HepG2 (cell line): ENCODE data around the gene DNAJC7. TPM values are rescaled to one million over a fixed set of nuclear protein-coding genes. Genes with fewer than 3 reads are reported as not detected.
A peak's percentile ranks its signal among the peaks of the same experiment; 100 is the strongest.

Experiments used
- CCDC6 ChIP-seq: sonication (generic); formaldehyde crosslinking; IDR thresholded peaks from 2 replicates; pipeline ENCODE4 v1.8.1; 2022; ENCODE audit warnings: mild to moderate bottlenecking, missing genetic modification reagents, moderate library complexity
- KDM3A ChIP-seq: IDR thresholded peaks from 2 replicates; pipeline ENCODE4 v1.6.1; 2018; ENCODE audit warnings: low read depth, missing compliant biosample characterization
- PHB2 ChIP-seq: fragments of 450-650 bp; IDR thresholded peaks from 2 replicates; pipeline ENCODE4 v1.6.1; 2018; ENCODE audit not compliant: partially characterized antibody
- POLR2G ChIP-seq: fragments of 200-400 bp; formaldehyde crosslinking; IDR thresholded peaks from 2 replicates; pipeline ENCODE4 v1.6.1; 2018; ENCODE audit warnings: mild to moderate bottlenecking, low read depth, low read length, moderate library complexity
- RFXAP ChIP-seq: sonication (generic); formaldehyde crosslinking; IDR thresholded peaks from 2 replicates; pipeline ENCODE4 v1.4.0; 2020; ENCODE audit warnings: missing genetic modification reagents, borderline replicate concordance
- SNRNP70 ChIP-seq: fragments of 200-400 bp; formaldehyde crosslinking; IDR thresholded peaks from 2 replicates; pipeline ENCODE4 v1.6.1; 2017; ENCODE audit warnings: mild to moderate bottlenecking, low read depth, low read length, moderate library complexity
- SUZ12 ChIP-seq: fragments of 150-350 bp; IDR thresholded peaks from 2 replicates; pipeline ENCODE4 v1.6.1; 2014; ENCODE audit warnings: low read depth, low read length
- TBX3 ChIP-seq: fragments of 450-650 bp; IDR thresholded peaks from 2 replicates; pipeline ENCODE4 v1.6.1; 2017; ENCODE audit warnings: antibody characterized with exemption, mild to moderate bottlenecking, inconsistent platforms, borderline replicate concordance
- WIZ ChIP-seq: sonication (generic); formaldehyde crosslinking; IDR thresholded peaks from 2 replicates; pipeline ENCODE4 v1.5.1; 2020; ENCODE audit warnings: mild to moderate bottlenecking, missing genetic modification reagents
- ZBTB7B ChIP-seq: sonication (generic); formaldehyde crosslinking; IDR thresholded peaks from 2 replicates; pipeline ENCODE4 v1.4.0; 2020; ENCODE audit warnings: missing genetic modification reagents
- ZNF234 ChIP-seq: sonication (generic); formaldehyde crosslinking; conservative IDR thresholded peaks from 2 replicates; pipeline ENCODE4 v1.5.1; 2020; ENCODE audit warnings: mild to moderate bottlenecking, missing genetic modification reagents
- ZNF652 ChIP-seq: IDR thresholded peaks from 2 replicates; pipeline ENCODE4 v1.6.1; 2016; ENCODE audit warnings: low read depth, borderline replicate concordance
- ZNF710 ChIP-seq: sonication (generic); formaldehyde crosslinking; IDR thresholded peaks from 2 replicates; pipeline ENCODE4 v1.5.0; 2020; ENCODE audit warnings: mild to moderate bottlenecking, missing genetic modification reagents, borderline replicate concordance
- ZNF746 ChIP-seq: sonication (generic); formaldehyde crosslinking; IDR thresholded peaks from 2 replicates; pipeline ENCODE4 v1.8.0; 2022; ENCODE audit warnings: mild to moderate bottlenecking, missing genetic modification reagents
- ZNF788 ChIP-seq: sonication (generic); formaldehyde crosslinking; IDR thresholded peaks from 2 replicates; pipeline ENCODE4 v1.5.0; 2020; ENCODE audit warnings: mild to moderate bottlenecking, missing genetic modification reagents, borderline replicate concordance
- ZNF883 ChIP-seq: sonication (generic); formaldehyde crosslinking; IDR thresholded peaks from 2 replicates; pipeline ENCODE4 v1.5.1; 2020; ENCODE audit warnings: mild to moderate bottlenecking, missing genetic modification reagents; ENCODE audit errors: not compliant biosample characterization
- polyA plus RNA-seq, 8 experiments: library from polyadenylated mRNA; depleted of rRNA in 3 of 8; stranded (reverse) in 7 of 8; unstranded in 1 of 8; fragments of >200 nt; fragmentation: Illumina TruSeq in 4 of 8; extraction: Trizol in 4 of 8; gene quantifications; 2 replicates each; pipeline versions ENCODE4 v1.2.1 to v1.2.3, GENCODE V29; 2011 to 2016; ENCODE audit warnings: low read depth in 4 of 8, missing spikeins in 1 of 8, mixed read lengths in 1 of 8; ENCODE audit not compliant: insufficient read depth in 1 of 8
- total RNA-seq, 5 experiments: library from RNA; depleted of rRNA; stranded (reverse); fragments of >200 nt; fragmentation: Illumina TruSeq; extraction: Trizol; gene quantifications; 2 replicates each; pipeline ENCODE4 v1.2.3, GENCODE V29; 2016; ENCODE audit warnings: low read depth in 1 of 5
- TF ChIP-seq, protein P1 (sequence below): sonication (generic); formaldehyde crosslinking; IDR thresholded peaks from 2 replicates; pipeline ENCODE4 v1.5.1; 2020; ENCODE audit warnings: mild to moderate bottlenecking, missing genetic modification reagents, moderate library complexity
- TF ChIP-seq, protein P2 (sequence below): sonication (generic); formaldehyde crosslinking; IDR thresholded peaks from 2 replicates; pipeline ENCODE4 v1.4.0; 2020; ENCODE audit warnings: missing genetic modification reagents, low read depth, mild to moderate bottlenecking, borderline replicate concordance
- TF ChIP-seq, protein P3 (sequence below): sonication (generic); formaldehyde crosslinking; IDR thresholded peaks from 2 replicates; pipeline ENCODE4 v1.8.0; 2022; ENCODE audit warnings: mild to moderate bottlenecking, missing genetic modification reagents, moderate library complexity

Gene DNAJC7
- total and polyA plus RNA-seq, 2 of the 13 experiments (the other 11 are each of a cell fraction or from before 2014, with no cell fraction given), result 47.7 to 132 TPM

- TF ChIP-seq, protein P1, sequence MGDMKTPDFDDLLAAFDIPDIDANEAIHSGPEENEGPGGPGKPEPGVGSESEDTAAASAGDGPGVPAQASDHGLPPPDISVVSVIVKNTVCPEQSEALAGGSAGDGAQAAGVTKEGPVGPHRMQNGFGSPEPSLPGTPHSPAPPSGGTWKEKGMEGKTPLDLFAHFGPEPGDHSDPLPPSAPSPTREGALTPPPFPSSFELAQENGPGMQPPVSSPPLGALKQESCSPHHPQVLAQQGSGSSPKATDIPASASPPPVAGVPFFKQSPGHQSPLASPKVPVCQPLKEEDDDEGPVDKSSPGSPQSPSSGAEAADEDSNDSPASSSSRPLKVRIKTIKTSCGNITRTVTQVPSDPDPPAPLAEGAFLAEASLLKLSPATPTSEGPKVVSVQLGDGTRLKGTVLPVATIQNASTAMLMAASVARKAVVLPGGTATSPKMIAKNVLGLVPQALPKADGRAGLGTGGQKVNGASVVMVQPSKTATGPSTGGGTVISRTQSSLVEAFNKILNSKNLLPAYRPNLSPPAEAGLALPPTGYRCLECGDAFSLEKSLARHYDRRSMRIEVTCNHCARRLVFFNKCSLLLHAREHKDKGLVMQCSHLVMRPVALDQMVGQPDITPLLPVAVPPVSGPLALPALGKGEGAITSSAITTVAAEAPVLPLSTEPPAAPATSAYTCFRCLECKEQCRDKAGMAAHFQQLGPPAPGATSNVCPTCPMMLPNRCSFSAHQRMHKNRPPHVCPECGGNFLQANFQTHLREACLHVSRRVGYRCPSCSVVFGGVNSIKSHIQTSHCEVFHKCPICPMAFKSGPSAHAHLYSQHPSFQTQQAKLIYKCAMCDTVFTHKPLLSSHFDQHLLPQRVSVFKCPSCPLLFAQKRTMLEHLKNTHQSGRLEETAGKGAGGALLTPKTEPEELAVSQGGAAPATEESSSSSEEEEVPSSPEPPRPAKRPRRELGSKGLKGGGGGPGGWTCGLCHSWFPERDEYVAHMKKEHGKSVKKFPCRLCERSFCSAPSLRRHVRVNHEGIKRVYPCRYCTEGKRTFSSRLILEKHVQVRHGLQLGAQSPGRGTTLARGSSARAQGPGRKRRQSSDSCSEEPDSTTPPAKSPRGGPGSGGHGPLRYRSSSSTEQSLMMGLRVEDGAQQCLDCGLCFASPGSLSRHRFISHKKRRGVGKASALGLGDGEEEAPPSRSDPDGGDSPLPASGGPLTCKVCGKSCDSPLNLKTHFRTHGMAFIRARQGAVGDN (CRISPR knock-in tag), result peak; percentile 99
- TF ChIP-seq ZNF652 (CRISPR knock-in tag) (peak; percentile 31; the same call in 1 of the 2 replicates), ZNF788 (CRISPR knock-in tag) (peak; percentile 95), PHB2 (no peak), ZNF883 (peak; percentile 88), CCDC6 (CRISPR knock-in tag) (peak; percentile 93), WIZ (CRISPR knock-in tag) (peak; percentile 73; the same call in 1 of the 2 replicates), KDM3A (CRISPR knock-in tag) (peak; percentile 57; the same call in 1 of the 2 replicates), ZNF746 (no peak), TBX3 (no peak; the same call in 1 of the 2 replicates), SUZ12 (no peak), ZNF234 (CRISPR knock-in tag) (no peak), ZNF710 (CRISPR knock-in tag) (peak; percentile 80), RFXAP (peak; percentile 84; the same call in 1 of the 2 replicates), SNRNP70 (no peak), POLR2G (peak; percentile 91), ZBTB7B (CRISPR knock-in tag) (peak; percentile 69)
- TF ChIP-seq, protein P2, sequence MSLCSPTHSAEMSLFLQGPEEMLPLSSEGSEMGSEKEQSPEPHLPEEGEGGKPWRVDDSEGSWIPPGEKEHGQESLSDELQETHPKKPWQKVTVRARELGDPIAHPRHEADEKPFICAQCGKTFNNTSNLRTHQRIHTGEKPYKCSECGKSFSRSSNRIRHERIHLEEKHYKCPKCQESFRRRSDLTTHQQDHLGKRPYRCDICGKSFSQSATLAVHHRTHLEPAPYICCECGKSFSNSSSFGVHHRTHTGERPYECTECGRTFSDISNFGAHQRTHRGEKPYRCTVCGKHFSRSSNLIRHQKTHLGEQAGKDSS (CRISPR knock-in tag), result peak; percentile 100
- TF ChIP-seq, protein P3, sequence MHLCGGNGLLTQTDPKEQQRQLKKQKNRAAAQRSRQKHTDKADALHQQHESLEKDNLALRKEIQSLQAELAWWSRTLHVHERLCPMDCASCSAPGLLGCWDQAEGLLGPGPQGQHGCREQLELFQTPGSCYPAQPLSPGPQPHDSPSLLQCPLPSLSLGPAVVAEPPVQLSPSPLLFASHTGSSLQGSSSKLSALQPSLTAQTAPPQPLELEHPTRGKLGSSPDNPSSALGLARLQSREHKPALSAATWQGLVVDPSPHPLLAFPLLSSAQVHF (CRISPR knock-in tag), result no peak
These were observed 87.0 kb downstream of the DNAJC7 start, which contains the start of gene ODAD4 (continued) for GRCh38 chr17:41930009-41930832.
